Thyroid gland (tissue), 4 donors: Measurements from ENCODE around the gene GALNT9.

Source experiments
- POLR2A ChIP-seq, 2 donors: fragments of 450-650 bp; IDR thresholded peaks; one replicate each; pipeline ENCODE4 v1.6.1; 2017; ENCODE audit warnings: antibody characterized with exemption in 2 of 2, mild to moderate bottlenecking in 2 of 2, moderate library complexity in 1 of 2
- TF ChIP-seq, protein P1 (sequence below), 6 experiments: fragments of 200-600 bp in 3 of 6; fragments of 450-650 bp in 3 of 6; sonication (generic) in 3 of 6; IDR thresholded peaks; one replicate each; pipeline ENCODE4 v1.5.1; 2016 to 2019; ENCODE audit warnings: antibody characterized with exemption in 6 of 6, mild to moderate bottlenecking in 2 of 6, inconsistent platforms in 1 of 6, moderate library complexity in 1 of 6

DNA sequence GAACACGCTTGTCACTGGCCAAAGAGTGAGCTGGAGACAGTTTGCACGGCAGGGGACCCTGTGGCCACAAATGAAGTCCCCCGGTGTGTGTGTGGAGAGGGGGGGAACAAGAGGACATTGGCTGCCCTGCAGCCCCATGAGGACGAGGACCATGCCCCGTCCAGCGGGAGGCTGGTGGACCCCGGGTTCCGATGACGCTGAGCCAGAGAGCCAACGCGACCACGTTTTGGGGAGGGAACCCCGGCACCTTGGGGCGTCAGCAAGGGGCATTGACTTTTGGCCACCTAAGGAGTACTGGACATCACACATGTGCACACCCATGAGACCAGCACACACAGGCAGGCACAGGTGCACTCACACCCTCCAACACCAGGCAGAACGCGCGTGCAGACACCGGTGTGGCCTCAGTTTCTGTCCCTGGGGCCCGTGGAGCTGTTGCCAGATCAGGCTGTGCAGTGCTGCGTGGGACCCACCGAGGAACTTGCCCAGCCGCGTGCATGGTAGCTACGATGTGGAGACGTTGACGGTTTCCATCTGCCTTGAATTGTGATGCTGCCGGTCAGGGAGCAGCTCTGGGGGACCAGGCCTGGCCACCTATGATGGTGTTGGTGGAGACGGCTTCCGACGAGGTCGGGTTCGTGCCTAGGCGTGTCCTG, 158.6 kb downstream of the GALNT9 start:
- TF ChIP-seq, protein P1, sequence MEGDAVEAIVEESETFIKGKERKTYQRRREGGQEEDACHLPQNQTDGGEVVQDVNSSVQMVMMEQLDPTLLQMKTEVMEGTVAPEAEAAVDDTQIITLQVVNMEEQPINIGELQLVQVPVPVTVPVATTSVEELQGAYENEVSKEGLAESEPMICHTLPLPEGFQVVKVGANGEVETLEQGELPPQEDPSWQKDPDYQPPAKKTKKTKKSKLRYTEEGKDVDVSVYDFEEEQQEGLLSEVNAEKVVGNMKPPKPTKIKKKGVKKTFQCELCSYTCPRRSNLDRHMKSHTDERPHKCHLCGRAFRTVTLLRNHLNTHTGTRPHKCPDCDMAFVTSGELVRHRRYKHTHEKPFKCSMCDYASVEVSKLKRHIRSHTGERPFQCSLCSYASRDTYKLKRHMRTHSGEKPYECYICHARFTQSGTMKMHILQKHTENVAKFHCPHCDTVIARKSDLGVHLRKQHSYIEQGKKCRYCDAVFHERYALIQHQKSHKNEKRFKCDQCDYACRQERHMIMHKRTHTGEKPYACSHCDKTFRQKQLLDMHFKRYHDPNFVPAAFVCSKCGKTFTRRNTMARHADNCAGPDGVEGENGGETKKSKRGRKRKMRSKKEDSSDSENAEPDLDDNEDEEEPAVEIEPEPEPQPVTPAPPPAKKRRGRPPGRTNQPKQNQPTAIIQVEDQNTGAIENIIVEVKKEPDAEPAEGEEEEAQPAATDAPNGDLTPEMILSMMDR (IDR thresholded peaks at IDR 0.05): no peak
- no peak for TF ChIP-seq POLR2A (IDR thresholded peaks at IDR 0.05)
